Measurements from ENCODE around the gene NUAK2.

NUAK2 gene

GRCh38 chr1:205324781-205325180, 3.2 kb upstream of the NUAK2 start:
- in situ Hi-C loops (cut with HindIII; ENCODE audit: low pct_ligation_motif_present, low sequenced_read_pairs), result loop anchor here (10.0 kb wide), 1 partner anchor 50 kb away; no protein-coding TSS in a partner anchor
- Histone ChIP-seq H3K27me3 (replicated peaks) (peaks cover 2% of the 10 kb centered on the region), H3K36me3 (replicated peaks) (no peaks in the 10 kb centered on the region), H3K27ac (peak overlapping the region; percentile 55), H3K4me3 (ENCODE audit: low read depth, low read length) (no peak overlapping the region)
- TF ChIP-seq CTCF (IDR thresholded peaks at IDR 0.05; ENCODE audit: low read depth, low read length, missing control alignments), result no peak
- DNase-seq, result peak; percentile 84

DNA sequence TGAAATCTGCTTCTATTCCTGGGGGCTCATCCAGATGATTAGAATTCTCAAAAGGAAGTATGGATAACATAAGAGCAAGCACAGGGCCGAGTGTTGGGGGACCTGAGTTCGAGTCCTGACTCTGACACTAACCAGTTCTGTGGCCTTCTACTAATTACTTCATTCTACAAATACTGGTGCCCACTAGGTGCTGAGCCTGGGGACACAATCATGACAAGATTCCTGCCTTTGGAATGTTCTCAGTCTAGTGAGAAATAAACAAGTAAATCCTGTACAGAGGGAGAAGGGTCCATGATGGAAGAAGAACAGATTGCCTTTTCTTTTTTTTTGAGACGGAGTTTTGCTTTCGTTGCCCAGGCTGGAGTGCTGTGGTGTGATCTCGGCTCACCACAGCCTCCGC, 2.2 kb upstream of the NUAK2 start:
- H3K4me3 ChIP-seq (ENCODE audit: low read depth, low read length), result no peak overlapping the region
- H3K27ac ChIP-seq, result no peak overlapping the region
- in situ Hi-C loops (cut with HindIII; ENCODE audit: low pct_ligation_motif_present, low sequenced_read_pairs), result loop anchor here (10.0 kb wide), 1 partner anchor 49 kb away; no protein-coding TSS in a partner anchor

GRCh38 chr1:205321959-205322283, 376 bp upstream of the NUAK2 start:
- no peak for TF ChIP-seq CTCF (IDR thresholded peaks at IDR 0.05; ENCODE audit: low read depth, low read length, missing control alignments)
- no peak for DNase-seq
- in situ Hi-C loops (cut with HindIII; ENCODE audit: low pct_ligation_motif_present, low sequenced_read_pairs), result loop anchor here (10.0 kb wide), 1 partner anchor 47 kb away; no protein-coding TSS in a partner anchor
- Histone ChIP-seq H3K27me3 (replicated peaks) (peaks cover 2% of the 10 kb centered on the region), H3K4me3 (ENCODE audit: low read depth, low read length) (peak overlapping the region; percentile 92), H3K36me3 (replicated peaks) (no peaks in the 10 kb centered on the region), H3K27ac (no peak overlapping the region)

More for the DNA sequence above, 2.2 kb upstream of the NUAK2 start:
- TF ChIP-seq CTCF (IDR thresholded peaks at IDR 0.05; ENCODE audit: low read depth, low read length, missing control alignments), result no peak
- DNase-seq, result no peak
- H3K36me3 ChIP-seq (replicated peaks), result no peaks in the 10 kb centered on the region
- peaks cover 2% of the 10 kb centered on the region for H3K27me3 ChIP-seq (replicated peaks)

DNA sequence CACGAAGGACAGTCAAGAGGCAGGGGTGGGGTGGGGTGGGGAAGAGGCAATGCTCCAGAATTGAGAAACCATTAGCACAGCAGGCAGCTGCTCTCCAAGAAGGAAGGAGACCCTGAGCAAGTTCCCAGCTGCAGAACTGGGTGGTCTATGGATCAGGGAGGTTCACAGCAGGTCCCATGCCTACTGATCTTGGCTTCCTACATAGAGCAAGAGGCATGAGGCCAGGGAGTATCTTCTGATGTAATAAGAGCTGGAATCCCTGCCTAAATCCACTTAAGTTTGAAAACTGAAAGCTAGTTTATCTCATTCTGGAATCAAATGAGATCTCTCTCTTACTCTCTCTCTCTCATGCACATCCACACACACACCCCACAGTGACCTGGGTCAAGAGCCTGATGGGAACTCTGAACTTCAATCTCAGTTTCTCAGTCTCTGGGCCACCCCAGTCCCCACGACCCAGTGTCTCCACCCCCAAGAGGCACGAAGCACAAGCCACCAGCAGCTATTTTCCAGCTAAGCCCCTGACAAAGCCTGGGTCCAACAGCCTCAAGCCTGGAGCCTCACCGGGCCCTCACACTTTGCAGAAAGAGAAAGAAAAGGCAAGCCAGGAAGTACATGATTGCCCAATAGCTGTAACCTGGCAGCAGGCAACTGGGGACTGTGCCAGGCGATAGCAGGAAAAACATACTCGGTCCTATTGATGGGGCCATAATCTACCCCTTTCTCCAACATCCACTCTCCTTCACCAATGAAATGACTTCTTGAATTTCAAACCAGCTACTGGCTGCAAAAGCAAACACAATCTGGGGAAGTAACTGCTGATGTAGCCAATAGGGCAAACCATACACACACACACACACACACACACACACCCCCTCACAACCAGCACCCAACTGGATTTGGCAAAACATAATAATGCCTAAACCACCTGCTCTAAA, 2.2 kb downstream of the NUAK2 start:
- in situ Hi-C loops (cut with HindIII; ENCODE audit: low pct_ligation_motif_present, low sequenced_read_pairs), result loop anchor here (10.0 kb wide), 1 partner anchor 45 kb away; no protein-coding TSS in a partner anchor
- Histone ChIP-seq H3K27ac (no peak overlapping the region), H3K4me3 (ENCODE audit: low read depth, low read length) (peak overlapping the region; percentile 42), H3K27me3 (replicated peaks) (no peaks in the 10 kb centered on the region), H3K36me3 (replicated peaks) (no peaks in the 10 kb centered on the region)
- no peak for DNase-seq
- no peak for TF ChIP-seq CTCF (IDR thresholded peaks at IDR 0.05; ENCODE audit: low read depth, low read length, missing control alignments)

- in situ Hi-C loops (cut with HindIII; ENCODE audit: low pct_ligation_motif_present, low sequenced_read_pairs), result no loop called here
- no peaks in the 10 kb centered on the region for H3K27me3 ChIP-seq (replicated peaks)
- DNase-seq, result no peak
- peak overlapping the region; percentile 0 for H3K4me3 ChIP-seq (ENCODE audit: low read depth, low read length)
- no peak overlapping the region for H3K27ac ChIP-seq
- TF ChIP-seq CTCF (IDR thresholded peaks at IDR 0.05; ENCODE audit: low read depth, low read length, missing control alignments), result no peak
- no peaks in the 10 kb centered on the region for H3K36me3 ChIP-seq (replicated peaks)
Measured at GRCh38 chr1:205318231-205318991, 3.1 kb downstream of the NUAK2 start.

All from brain microvascular endothelial cell (primary cell).